ENCODE results near the gene BAG3. TPM values are rescaled to one million over a fixed set of nuclear protein-coding genes. Genes with fewer than 3 reads are reported as not detected.

BAG3 gene
- total RNA-seq, 1 donor from 2014 or later: 88.0 TPM

DNA sequence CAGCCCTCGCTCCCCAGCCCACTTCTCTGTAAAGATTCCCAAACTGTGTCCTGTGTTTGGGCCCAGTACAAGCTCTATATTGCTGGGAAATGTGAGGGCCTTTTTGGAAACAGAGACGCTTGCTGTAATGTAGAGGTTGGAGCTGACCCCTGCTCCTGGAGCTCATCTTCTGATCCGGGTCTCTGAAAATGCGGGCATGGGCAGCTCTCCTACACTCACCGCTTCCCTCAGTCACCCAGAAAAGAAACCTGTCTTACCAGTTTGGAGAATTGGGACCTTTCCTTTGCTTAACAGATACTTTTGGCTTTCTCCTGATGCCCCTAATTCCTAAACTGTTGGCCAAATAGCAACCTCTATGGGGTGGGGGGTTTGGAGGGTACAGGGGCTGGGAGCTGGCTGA is 18.2 kb downstream of the BAG3 start:
- no peak overlapping the region for H3K4me3 ChIP-seq
- no peaks in the 10 kb centered on the region for H3K9me3 ChIP-seq
- no peak for DNase-seq (ENCODE audit: low spot score in 2 of 2)
- H3K4me1 ChIP-seq: peaks cover 11 to 38% of the 10 kb centered on the region in 2 donors
- intact Hi-C loops (cut with DNase I): no loop called here
- H3K27me3 ChIP-seq: no peaks in the 10 kb centered on the region
- H3K36me3 ChIP-seq: peaks cover 46 to 48% of the 10 kb centered on the region in 2 donors
- no peak for TF ChIP-seq CTCF (IDR thresholded peaks at IDR 0.05)
- peak overlapping the region; percentile 74 to 88 for H3K27ac ChIP-seq

GRCh38 chr10:119669975-119670640 is 18.9 kb downstream of the BAG3 start:
- no peak for TF ChIP-seq CTCF (IDR thresholded peaks at IDR 0.05)
- Histone ChIP-seq H3K9me3 (no peaks in the 10 kb centered on the region), H3K36me3 (peaks cover 47 to 55% of the 10 kb centered on the region in 2 donors), H3K4me1 (peaks cover 11 to 36% of the 10 kb centered on the region in 2 donors), H3K27ac (peak overlapping the region; percentile 74 to 88), H3K27me3 (no peaks in the 10 kb centered on the region), H3K4me3 (no peak overlapping the region)
- DNase-seq (ENCODE audit: low spot score in 2 of 2): no peak
- intact Hi-C loops (cut with DNase I): no loop called here

DNA sequence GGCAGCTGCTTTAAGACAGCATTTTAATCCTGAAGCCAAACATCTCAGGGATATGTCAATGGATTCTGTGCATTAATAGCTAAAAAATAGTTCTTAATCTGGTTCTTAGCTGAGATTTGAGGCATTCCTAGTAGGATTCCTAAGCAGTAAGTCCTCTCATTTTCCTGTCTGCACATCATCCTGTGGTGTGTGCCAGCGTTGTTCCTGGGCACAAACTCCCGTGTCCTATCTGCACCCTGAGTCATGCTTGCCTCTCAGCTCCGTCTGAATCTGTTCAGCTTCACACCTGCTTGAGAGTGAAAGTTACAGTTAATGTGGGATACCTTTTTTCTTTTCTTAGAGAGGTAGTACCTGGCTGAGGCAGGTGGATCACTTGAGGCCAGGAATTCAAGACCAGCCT is 19.5 kb downstream of the BAG3 start:
- H3K4me1 ChIP-seq: peaks cover 11 to 35% of the 10 kb centered on the region in 2 donors
- no peak for DNase-seq (ENCODE audit: low spot score in 2 of 2)
- H3K9me3 ChIP-seq: no peaks in the 10 kb centered on the region
- peaks cover 51 to 55% of the 10 kb centered on the region in 2 donors for H3K36me3 ChIP-seq
- H3K27me3 ChIP-seq: no peaks in the 10 kb centered on the region
- intact Hi-C loops (cut with DNase I): no loop called here
- TF ChIP-seq CTCF (IDR thresholded peaks at IDR 0.05): no peak
- H3K27ac ChIP-seq: no peak overlapping the region
- no peak overlapping the region for H3K4me3 ChIP-seq

GRCh38 chr10:119671381-119671780 is 20.2 kb downstream of the BAG3 start:
- Histone ChIP-seq H3K36me3 (peaks cover 53 to 61% of the 10 kb centered on the region in 2 donors), H3K27me3 (no peaks in the 10 kb centered on the region), H3K4me3 (no peak overlapping the region), H3K9me3 (no peaks in the 10 kb centered on the region), H3K4me1 (peaks cover 11 to 28% of the 10 kb centered on the region in 2 donors), H3K27ac (no peak overlapping the region)
- intact Hi-C loops (cut with DNase I): no loop called here
- no peak for TF ChIP-seq CTCF (IDR thresholded peaks at IDR 0.05)
- no peak for DNase-seq (ENCODE audit: low spot score in 2 of 2)

DNA sequence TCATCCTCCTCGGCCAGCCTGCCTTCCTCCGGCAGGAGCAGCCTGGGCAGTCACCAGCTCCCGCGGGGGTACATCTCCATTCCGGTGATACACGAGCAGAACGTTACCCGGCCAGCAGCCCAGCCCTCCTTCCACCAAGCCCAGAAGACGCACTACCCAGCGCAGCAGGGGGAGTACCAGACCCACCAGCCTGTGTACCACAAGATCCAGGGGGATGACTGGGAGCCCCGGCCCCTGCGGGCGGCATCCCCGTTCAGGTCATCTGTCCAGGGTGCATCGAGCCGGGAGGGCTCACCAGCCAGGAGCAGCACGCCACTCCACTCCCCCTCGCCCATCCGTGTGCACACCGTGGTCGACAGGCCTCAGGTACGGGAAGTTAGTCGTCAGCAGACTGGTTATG is 21.1 kb downstream of the BAG3 start:
- intact Hi-C loops (cut with DNase I): no loop called here
- peaks cover 62 to 70% of the 10 kb centered on the region in 2 donors for H3K36me3 ChIP-seq

More for the DNA sequence above, 21.1 kb downstream of the BAG3 start:
- Histone ChIP-seq H3K4me3 (no peak overlapping the region), H3K9me3 (no peaks in the 10 kb centered on the region), H3K27me3 (no peaks in the 10 kb centered on the region), H3K27ac (no peak overlapping the region), H3K4me1 (peaks cover 11 to 21% of the 10 kb centered on the region in 2 donors)
- DNase-seq (ENCODE audit: low spot score in 2 of 2): no peak
- TF ChIP-seq CTCF (IDR thresholded peaks at IDR 0.05): no peak

All from ascending aorta (tissue), 2 donors.